ENCODE data around the gene CTBP2. TPM values are rescaled to one million over a fixed set of nuclear protein-coding genes. Genes with fewer than 3 reads are reported as not detected.

CTBP2 gene
- total and polyA plus RNA-seq, 10 of the 15 experiments (the other 5 are each of a cell fraction or from before 2014, with no cell fraction given), result 0.02 to 0.72 (median 0.06) TPM; not detected in 2

DNA sequence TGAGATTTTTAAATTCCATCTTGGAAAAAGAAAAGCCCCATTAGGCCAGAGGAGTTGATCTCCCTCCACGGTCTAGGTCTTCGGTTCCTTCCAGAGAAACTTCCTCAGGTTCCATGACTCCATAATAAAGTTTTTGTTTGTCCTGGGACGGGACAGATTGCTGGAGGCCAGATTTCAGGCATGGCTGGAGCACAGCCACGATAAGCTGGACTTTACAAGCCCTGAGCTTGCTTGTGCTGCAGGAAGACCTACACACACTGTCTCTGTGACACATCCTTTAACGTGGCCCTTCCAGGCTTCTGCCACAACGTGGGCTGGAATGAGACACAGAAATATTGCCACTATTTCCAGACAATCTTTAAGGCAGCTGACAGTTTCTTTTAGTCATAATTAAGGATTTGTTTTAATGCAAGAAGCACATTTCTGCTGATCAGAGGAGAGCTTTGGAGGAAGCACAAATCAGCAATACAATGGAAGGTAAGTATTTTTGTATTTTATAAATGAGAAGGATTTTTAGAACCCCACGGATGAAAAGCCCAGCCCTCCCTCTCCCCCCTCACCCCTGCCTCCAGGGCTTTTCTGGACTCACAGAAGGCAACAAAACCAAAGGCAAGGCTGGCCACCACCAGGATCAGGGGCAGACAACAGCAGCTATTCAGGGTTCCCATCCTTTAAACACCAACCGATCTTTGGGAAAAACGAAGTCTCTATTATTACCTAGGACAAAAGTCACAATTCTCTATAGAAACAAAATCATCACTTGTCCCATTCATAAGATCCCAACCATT, 6.5 kb downstream of the CTBP2 start:
- ChIA-PET CTCF (interaction anchor here (1.4 kb wide), 1 partner anchor 106 kb away, joined by 3 read pairs; no protein-coding TSS in a partner anchor), POLR2A (no interaction called here), RAD21 (ENCODE audit: unreplicated experiment) (no interaction called here), SMC1A (ENCODE audit: uncharacterized antibody, unreplicated experiment) (no interaction called here)
- no peak for ATAC-seq
- TF ChIP-seq CHD2 (IDR thresholded peaks at IDR 0.05; ENCODE audit: borderline replicate concordance, low read depth, low read length), result no peak
- no peak for TF ChIP-seq HDGF (IDR thresholded peaks at IDR 0.05)
- no peak for TF ChIP-seq PAX8 (IDR thresholded peaks at IDR 0.05)
- no peak for TF ChIP-seq YY1 (IDR thresholded peaks at IDR 0.05; ENCODE audit: low read depth, low read length)
- TF ChIP-seq TCF3 (IDR thresholded peaks at IDR 0.05; ENCODE audit: borderline replicate concordance, insufficient read depth, low read depth, low read length), result no peak
- no peak for TF ChIP-seq TAF1 (IDR thresholded peaks at IDR 0.05; ENCODE audit: borderline replicate concordance, low read depth, low read length)
- TF ChIP-seq, protein P1, sequence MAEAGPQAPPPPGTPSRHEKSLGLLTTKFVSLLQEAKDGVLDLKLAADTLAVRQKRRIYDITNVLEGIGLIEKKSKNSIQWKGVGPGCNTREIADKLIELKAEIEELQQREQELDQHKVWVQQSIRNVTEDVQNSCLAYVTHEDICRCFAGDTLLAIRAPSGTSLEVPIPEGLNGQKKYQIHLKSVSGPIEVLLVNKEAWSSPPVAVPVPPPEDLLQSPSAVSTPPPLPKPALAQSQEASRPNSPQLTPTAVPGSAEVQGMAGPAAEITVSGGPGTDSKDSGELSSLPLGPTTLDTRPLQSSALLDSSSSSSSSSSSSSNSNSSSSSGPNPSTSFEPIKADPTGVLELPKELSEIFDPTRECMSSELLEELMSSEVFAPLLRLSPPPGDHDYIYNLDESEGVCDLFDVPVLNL (IDR thresholded peaks at IDR 0.05; ENCODE audit: low read depth, low read length), result no peak
- TF ChIP-seq, protein P2, sequence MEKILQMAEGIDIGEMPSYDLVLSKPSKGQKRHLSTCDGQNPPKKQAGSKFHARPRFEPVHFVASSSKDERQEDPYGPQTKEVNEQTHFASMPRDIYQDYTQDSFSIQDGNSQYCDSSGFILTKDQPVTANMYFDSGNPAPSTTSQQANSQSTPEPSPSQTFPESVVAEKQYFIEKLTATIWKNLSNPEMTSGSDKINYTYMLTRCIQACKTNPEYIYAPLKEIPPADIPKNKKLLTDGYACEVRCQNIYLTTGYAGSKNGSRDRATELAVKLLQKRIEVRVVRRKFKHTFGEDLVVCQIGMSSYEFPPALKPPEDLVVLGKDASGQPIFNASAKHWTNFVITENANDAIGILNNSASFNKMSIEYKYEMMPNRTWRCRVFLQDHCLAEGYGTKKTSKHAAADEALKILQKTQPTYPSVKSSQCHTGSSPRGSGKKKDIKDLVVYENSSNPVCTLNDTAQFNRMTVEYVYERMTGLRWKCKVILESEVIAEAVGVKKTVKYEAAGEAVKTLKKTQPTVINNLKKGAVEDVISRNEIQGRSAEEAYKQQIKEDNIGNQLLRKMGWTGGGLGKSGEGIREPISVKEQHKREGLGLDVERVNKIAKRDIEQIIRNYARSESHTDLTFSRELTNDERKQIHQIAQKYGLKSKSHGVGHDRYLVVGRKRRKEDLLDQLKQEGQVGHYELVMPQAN (conservative IDR thresholded peaks at IDR 0.05), result no peak
- no peak for TF ChIP-seq SMAD1 (IDR thresholded peaks at IDR 0.05; ENCODE audit: low read depth, partially characterized antibody)
- TF ChIP-seq, protein P3, sequence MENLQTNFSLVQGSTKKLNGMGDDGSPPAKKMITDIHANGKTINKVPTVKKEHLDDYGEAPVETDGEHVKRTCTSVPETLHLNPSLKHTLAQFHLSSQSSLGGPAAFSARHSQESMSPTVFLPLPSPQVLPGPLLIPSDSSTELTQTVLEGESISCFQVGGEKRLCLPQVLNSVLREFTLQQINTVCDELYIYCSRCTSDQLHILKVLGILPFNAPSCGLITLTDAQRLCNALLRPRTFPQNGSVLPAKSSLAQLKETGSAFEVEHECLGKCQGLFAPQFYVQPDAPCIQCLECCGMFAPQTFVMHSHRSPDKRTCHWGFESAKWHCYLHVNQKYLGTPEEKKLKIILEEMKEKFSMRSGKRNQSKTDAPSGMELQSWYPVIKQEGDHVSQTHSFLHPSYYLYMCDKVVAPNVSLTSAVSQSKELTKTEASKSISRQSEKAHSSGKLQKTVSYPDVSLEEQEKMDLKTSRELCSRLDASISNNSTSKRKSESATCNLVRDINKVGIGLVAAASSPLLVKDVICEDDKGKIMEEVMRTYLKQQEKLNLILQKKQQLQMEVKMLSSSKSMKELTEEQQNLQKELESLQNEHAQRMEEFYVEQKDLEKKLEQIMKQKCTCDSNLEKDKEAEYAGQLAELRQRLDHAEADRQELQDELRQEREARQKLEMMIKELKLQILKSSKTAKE (IDR thresholded peaks at IDR 0.05; ENCODE audit: low read depth, poor library complexity, severe bottlenecking), result no peak
- TF ChIP-seq ZBED1 (IDR thresholded peaks at IDR 0.05; ENCODE audit: borderline replicate concordance), result no peak
- no peak for TF ChIP-seq MYB (IDR thresholded peaks at IDR 0.05; ENCODE audit: borderline replicate concordance, low read depth, low read length)
- TF ChIP-seq SIX5 (IDR thresholded peaks at IDR 0.05; ENCODE audit: low read depth, low read length, severe bottlenecking), result no peak
- no peak for TF ChIP-seq SMAD5 (IDR thresholded peaks at IDR 0.05; ENCODE audit: low read depth)
- TF ChIP-seq, protein P4, sequence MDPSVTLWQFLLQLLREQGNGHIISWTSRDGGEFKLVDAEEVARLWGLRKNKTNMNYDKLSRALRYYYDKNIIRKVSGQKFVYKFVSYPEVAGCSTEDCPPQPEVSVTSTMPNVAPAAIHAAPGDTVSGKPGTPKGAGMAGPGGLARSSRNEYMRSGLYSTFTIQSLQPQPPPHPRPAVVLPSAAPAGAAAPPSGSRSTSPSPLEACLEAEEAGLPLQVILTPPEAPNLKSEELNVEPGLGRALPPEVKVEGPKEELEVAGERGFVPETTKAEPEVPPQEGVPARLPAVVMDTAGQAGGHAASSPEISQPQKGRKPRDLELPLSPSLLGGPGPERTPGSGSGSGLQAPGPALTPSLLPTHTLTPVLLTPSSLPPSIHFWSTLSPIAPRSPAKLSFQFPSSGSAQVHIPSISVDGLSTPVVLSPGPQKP (IDR thresholded peaks at IDR 0.05; ENCODE audit: low read depth, low read length), result no peak
- TF ChIP-seq NFXL1 (IDR thresholded peaks at IDR 0.05; ENCODE audit: borderline replicate concordance), result no peak
- TF ChIP-seq SRF (IDR thresholded peaks at IDR 0.05; ENCODE audit: low read depth in 2 of 2, low read length in 2 of 2), result no peak
- H3K27ac ChIP-seq (ENCODE audit: control insufficient read depth, insufficient read depth), result no peak overlapping the region
- no peak for FAIRE-seq
- H3K4me2 ChIP-seq (ENCODE audit: control insufficient read depth, insufficient read depth), result no peak overlapping the region
- no peaks in the 10 kb centered on the region for H3K36me3 ChIP-seq (ENCODE audit: control insufficient read depth in 2 of 2, insufficient read depth in 2 of 2, low read length in 1 of 2)
- H4K20me1 ChIP-seq (ENCODE audit: control insufficient read depth, insufficient read depth), result no peaks in the 10 kb centered on the region
- H3K9ac ChIP-seq (ENCODE audit: control insufficient read depth, insufficient read depth, low read length), result no peak overlapping the region
- no TSS peak for BruUV-seq (replicated peaks)
- in situ Hi-C loops (cut with MboI) (no loop called here), intact Hi-C loops (cut with micrococcal nuclease; ENCODE audit: unreplicated experiment) (no loop called here)
- H3K4me3 ChIP-seq, result no peak overlapping the region
- no peaks in the 10 kb centered on the region for H3K4me1 ChIP-seq (ENCODE audit: control insufficient read depth, insufficient read depth, low read length)
- H2AFZ ChIP-seq (ENCODE audit: control insufficient read depth, low read depth, low read length), result no peak overlapping the region
- no peak for DNase-seq (ENCODE audit: low read depth, low spot score)
- no peaks in the 10 kb centered on the region for H3K79me2 ChIP-seq (ENCODE audit: control insufficient read depth, insufficient read depth, low read length)
- peaks cover 3 to 19% of the 10 kb centered on the region in 2 experiments; a peak in 2 of 4 replicates for H3K27me3 ChIP-seq (replicated peaks in 1 of 2; ENCODE audit: control insufficient read depth in 2 of 2, insufficient read depth in 2 of 2, low read length in 1 of 2)
- H3K9me3 ChIP-seq (replicated peaks; ENCODE audit: control insufficient read depth, insufficient read depth, low read length), result no peaks in the 10 kb centered on the region; the same call in 2 of the 3 replicates
- 21% methylated on average over 9 of the region's 9 CpGs for WGBS (ENCODE audit: insufficient coverage, insufficient replicate concordance, low lambda C conversion rate, missing lambda C conversion rate)

Data from GM12878 (cell line).